CD4-positive, alpha-beta T cell (primary cell): ENCODE data around the gene SDHAF1. TPM values are rescaled to one million over a fixed set of nuclear protein-coding genes. Genes with fewer than 3 reads are reported as not detected.

Experiments
- ATAC-seq: fragments of 200-7000 bp; cut with Tn5 transposase; one replicate; pipeline ENCODE4 v1.10.0; 2022; ENCODE audit warnings: mild to moderate bottlenecking; ENCODE audit not compliant: poor library complexity
- CTCF ChIA-PET: fragments of 350-600 bp; sonication (Branson Sonifier 250); formaldehyde crosslinking; loops from one replicate; lab custom pipeline; 2021; ENCODE audit warnings: antibody characterized with exemption, inconsistent platforms; lab: Charles Lee
- POLR2A ChIA-PET: fragments of 350-600 bp; sonication (Branson Sonifier 250); formaldehyde crosslinking; loops from one replicate; lab custom pipeline; 2021; ENCODE audit warnings: antibody characterized with exemption, inconsistent platforms; lab: Charles Lee
- DNase-seq, 14 experiments: peaks; one replicate each; pipeline ENCODE4 v3.0.0-alpha.2; 2013 to 2020; ENCODE audit warnings: mixed read lengths in 2 of 14
- H3K27ac ChIP-seq, 2 donors: one replicate each; pipeline versions ENCODE4 v1.5.1 to v1.7.0; 2013; ENCODE audit warnings: low read length in 2 of 2, low read depth in 1 of 2, mild to moderate bottlenecking in 1 of 2
- H3K27me3 ChIP-seq, 2 experiments: 1 replicate in 1 of 2; 2 replicates in 1 of 2; pipeline versions ENCODE4 v1.6.1 to v1.7.0; 2013; ENCODE audit warnings: low read length in 2 of 2, control low read depth in 1 of 2, mild to moderate bottlenecking in 1 of 2, moderate library complexity in 1 of 2; ENCODE audit not compliant: insufficient read depth in 2 of 2, control insufficient read depth in 1 of 2
- H3K36me3 ChIP-seq: one replicate; pipeline ENCODE4 v1.6.1; 2013; ENCODE audit warnings: low read length, control low read depth; ENCODE audit not compliant: insufficient read depth
- H3K4me1 ChIP-seq: one replicate; pipeline ENCODE4 v1.6.1; 2013; ENCODE audit warnings: low read length, control low read depth; ENCODE audit not compliant: insufficient read depth
- H3K4me3 ChIP-seq: one replicate; pipeline ENCODE4 v1.5.1; 2013; ENCODE audit warnings: mild to moderate bottlenecking, low read length, moderate library complexity
- H3K9me3 ChIP-seq, 2 experiments: 1 replicate in 1 of 2; 2 replicates in 1 of 2; pipeline versions ENCODE4 v1.6.1 to v1.7.0; 2013; ENCODE audit warnings: low read length in 2 of 2, mild to moderate bottlenecking in 2 of 2, control low read depth in 1 of 2, moderate library complexity in 1 of 2; ENCODE audit not compliant: control insufficient read depth in 1 of 2, insufficient read depth in 1 of 2
- H3K27ac Mint-ChIP-seq: one replicate; pipeline ENCODE4 v1.8.0; 2020; ENCODE audit warnings: mixed read lengths
- H3K27me3 Mint-ChIP-seq: one replicate; pipeline ENCODE4 v1.8.0; 2021; ENCODE audit warnings: mixed read lengths
- H3K36me3 Mint-ChIP-seq: one replicate; pipeline ENCODE4 v1.8.0; 2021; ENCODE audit warnings: low read depth, mixed read lengths
- H3K4me1 Mint-ChIP-seq: one replicate; pipeline ENCODE4 v1.8.0; 2021; ENCODE audit warnings: low read depth, mixed read lengths
- H3K4me3 Mint-ChIP-seq: one replicate; pipeline ENCODE4 v1.8.0; 2020; ENCODE audit warnings: mild to moderate bottlenecking, mixed read lengths
- H3K9me3 Mint-ChIP-seq: one replicate; pipeline ENCODE4 v1.8.0; 2020; ENCODE audit warnings: mixed read lengths
- CTCF ChIP-seq: fragments of 200-600 bp; IDR thresholded peaks from one replicate; pipeline ENCODE4 v1.8.0; 2022; ENCODE audit warnings: antibody characterized with exemption, mild to moderate bottlenecking
- intact Hi-C, 2 experiments: fragments of 100-400 bp; cut with DNase I in 1 of 2; cut with micrococcal nuclease in 1 of 2; formaldehyde crosslinking; loops; one replicate each; pipeline versions ENCODE4 v1.15.1 to v1.9.0; 2023 to 2025; cut with DNase I, micrococcal nuclease
- polyA plus RNA-seq, 2 donors: library from polyadenylated mRNA; unstranded; fragments of 120-200 nt; gene quantifications; one replicate each; pipeline ENCODE4 v1.2.1, GENCODE V29; 2013
- total RNA-seq, 174 experiments: library from RNA in 2 of 174; stranded (reverse) in 2 of 174; gene quantifications; one replicate each; pipeline ENCODE4 v1.2.3 and lab custom pipeline; 2021 to 2026

The SDHAF1 gene
- 1 to 10 TPM; 4.3 to 5.4 TPM for total RNA-seq
- polyA plus RNA-seq (2013, experiment 1 of 2): 22.8 TPM
- polyA plus RNA-seq (2013, experiment 2 of 2): 18.6 TPM
- 3.9 to 24.2 (median 13.7) reads per million in 172 experiments for total RNA-seq (lab: John Stamatoyannopoulos, UW)

- Mint-ChIP-seq H3K27me3 (no peaks in the 10 kb centered on the region), H3K4me3 (peak within 1 kb of the TSS; percentile 95), H3K9me3 (no peaks in the 10 kb centered on the region), H3K27ac (peak within 1 kb of the TSS; percentile 83), H3K4me1 (peaks cover 41% of the 10 kb centered on the region), H3K36me3 (peaks cover 23% of the 10 kb centered on the region)
- H3K27ac ChIP-seq: peak within 1 kb of the TSS; percentile 56 to 63
- intact Hi-C loops: loop anchor here (1.0 to 5.0 kb wide), 4 partner anchors 19 to 117 kb away; partner anchors contain the start of genes THAP8 (in 2 of the 2), WDR62 (in 2 of the 2), ALKBH6 (in 1 of the 2) and OVOL3 (in 1 of the 2)
- ATAC-seq (peak; percentile 90), DNase-seq (peak; percentile 81 to 96 (median 91))
- H3K4me1 ChIP-seq: peaks cover 45% of the 10 kb centered on the region
- no peaks in the 10 kb centered on the region for H3K27me3 ChIP-seq
- no peaks in the 10 kb centered on the region for H3K9me3 ChIP-seq
- CTCF ChIA-PET: interaction anchor here (1.6 kb wide), 1 partner anchor 36 kb away, joined by 7 read pairs; no protein-coding TSS in a partner anchor
- H3K4me3 ChIP-seq: peak within 1 kb of the TSS; percentile 83
- TF ChIP-seq CTCF: no peak
- H3K36me3 ChIP-seq: peaks cover 12% of the 10 kb centered on the region
- POLR2A ChIA-PET: interaction anchor here (0.5 to 3.2 kb wide), 5 partner anchors 13 to 220 kb away, joined by 3 to 17 read pairs (median 13); partner anchors contain the start of genes ALKBH6 and SYNE4
These were observed at the start of gene SDHAF1 for GRCh38 chr19:35995048-35995993. Gene SDHAF1 (plus strand): TSS chr19:35995188. CDS start chr19:35995275, 87 bp downstream.

- Mint-ChIP-seq H3K27me3 (no peaks in the 10 kb centered on the region), H3K4me1 (peaks cover 37% of the 10 kb centered on the region), H3K36me3 (peaks cover 37% of the 10 kb centered on the region), H3K27ac (peak overlapping the region; percentile 65), H3K9me3 (no peaks in the 10 kb centered on the region), H3K4me3 (peak overlapping the region; percentile 20)
- Histone ChIP-seq H3K4me3 (no peak overlapping the region), H3K4me1 (peaks cover 24% of the 10 kb centered on the region), H3K27ac (no peak overlapping the region), H3K27me3 (no peaks in the 10 kb centered on the region), H3K9me3 (no peaks in the 10 kb centered on the region), H3K36me3 (peaks cover 10% of the 10 kb centered on the region)
- no peak for ATAC-seq
- ChIA-PET CTCF (no interaction called here), POLR2A (interaction anchor here (0.9 to 1.5 kb wide), 2 partner anchors 9 to 12 kb away, joined by 4 to 5 read pairs; no protein-coding TSS in a partner anchor)
- TF ChIP-seq CTCF: no peak
- DNase-seq: no peak
- intact Hi-C loops: no loop called here
These were observed 48.8 kb upstream of the SDHAF1 start for GRCh38 chr19:35946203-35946602.

- H3K27ac ChIP-seq: no peak overlapping the region
- H3K27me3 Mint-ChIP-seq: no peaks in the 10 kb centered on the region
- no peak overlapping the region for H3K4me3 ChIP-seq
- DNase-seq: no peak
- H3K27ac Mint-ChIP-seq: peak overlapping the region; percentile 82
- CTCF ChIA-PET: interaction anchor here (1.2 kb wide), 1 partner anchor 13 kb away, joined by 3 read pairs; no protein-coding TSS in a partner anchor
- H3K9me3 ChIP-seq: no peaks in the 10 kb centered on the region
- peaks cover 15% of the 10 kb centered on the region for H3K36me3 Mint-ChIP-seq
- H3K36me3 ChIP-seq: peaks cover 4% of the 10 kb centered on the region
- peak overlapping the region; percentile 10 for H3K4me3 Mint-ChIP-seq
- intact Hi-C loops: no loop called here
- H3K9me3 Mint-ChIP-seq: no peaks in the 10 kb centered on the region
- H3K4me1 ChIP-seq: peaks cover 46% of the 10 kb centered on the region
- peaks cover 63% of the 10 kb centered on the region for H3K4me1 Mint-ChIP-seq
- no peak for ATAC-seq
- no peak for TF ChIP-seq CTCF
- no peaks in the 10 kb centered on the region for H3K27me3 ChIP-seq
- POLR2A ChIA-PET: interaction anchor here (1.0 to 1.7 kb wide), 2 partner anchors 10 to 65 kb away, joined by 3 to 5 read pairs; partner anchors contain the start of gene ALKBH6
These were observed 45.9 kb upstream of the SDHAF1 start for GRCh38 chr19:35949131-35949530.
